ENCODE measurements around the gene MYBPC1. TPM values are rescaled to one million over a fixed set of nuclear protein-coding genes. Genes with fewer than 3 reads are reported as not detected.

The MYBPC1 gene
- total and polyA plus RNA-seq, 2 of the 4 experiments (the other 2 are of a cell fraction) = not detected

DNA sequence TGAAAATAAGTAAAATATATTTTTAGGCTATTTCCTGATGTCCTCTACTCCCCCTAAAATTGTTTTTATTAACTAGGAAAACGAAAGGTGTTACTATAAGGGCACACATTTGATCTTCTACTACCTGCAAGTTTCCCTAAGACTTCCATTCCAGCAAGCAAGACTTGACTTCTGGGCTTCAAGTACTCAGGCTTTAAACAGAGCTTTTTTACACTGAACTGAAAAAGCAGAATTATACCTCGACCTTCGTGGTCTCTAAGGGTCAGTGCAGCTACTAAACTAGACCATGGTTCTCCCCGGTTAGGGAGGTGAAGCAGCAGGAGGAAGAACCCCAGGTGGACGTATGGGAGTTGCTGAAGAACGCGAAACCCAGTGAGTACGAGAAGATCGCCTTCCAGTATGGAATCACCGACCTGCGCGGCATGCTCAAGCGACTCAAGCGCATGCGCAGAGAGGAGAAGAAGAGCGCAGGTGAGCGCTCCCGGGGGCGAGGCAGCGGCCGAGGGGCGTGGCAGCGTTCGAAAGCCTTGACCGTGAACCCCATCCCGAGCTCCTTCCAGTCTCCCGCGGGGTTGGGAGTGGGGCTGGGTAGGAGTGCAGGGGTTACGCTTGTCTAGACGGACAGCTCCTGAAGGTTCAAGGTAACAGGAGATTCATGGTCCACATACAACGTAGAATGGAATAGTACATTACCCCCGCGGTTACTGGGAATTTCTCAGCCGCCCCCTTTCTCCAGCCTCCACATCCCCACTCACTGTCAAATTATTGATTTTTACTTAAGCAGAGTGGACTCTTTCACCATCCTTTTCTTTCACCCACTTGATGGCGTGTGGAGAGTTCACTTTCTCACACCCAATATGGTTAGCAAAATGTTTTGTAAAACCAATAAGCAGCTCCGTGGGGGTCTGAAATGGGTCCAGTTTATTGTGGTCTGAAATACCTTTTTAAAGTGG lies 47.6 kb downstream of the MYBPC1 start:
- Histone ChIP-seq H3K9me1 (ENCODE audit: insufficient read depth, low read length) (no peaks in the 10 kb centered on the region), H3K9ac (ENCODE audit: low read depth, low read length) (no peak overlapping the region), H4K8ac (ENCODE audit: low read depth in 2 of 2, low read length in 2 of 2) (no peak overlapping the region), H3K36me3 (ENCODE audit: control insufficient read depth, insufficient read depth, low read length) (no peaks in the 10 kb centered on the region), H2AK5ac (ENCODE audit: low read depth, low read length) (no peak overlapping the region), H3K18ac (ENCODE audit: low read depth, low read length) (no peak overlapping the region), H3K4me1 (ENCODE audit: control insufficient read depth, insufficient read depth, low read length) (no peaks in the 10 kb centered on the region), H3K4ac (ENCODE audit: low read depth, low read length) (no peak overlapping the region), H3K27me3 (ENCODE audit: control insufficient read depth, insufficient read depth, low read length) (peaks cover 3% of the 10 kb centered on the region; the same call in 1 of the 2 replicates), H3K9me3 (ENCODE audit: control insufficient read depth, insufficient read depth, low read length) (no peaks in the 10 kb centered on the region), H2AK9ac (replicated peaks; ENCODE audit: low read depth, low read length, poor library complexity) (no peak overlapping the region), H2BK5ac (ENCODE audit: low read depth, low read length, poor library complexity, severe bottlenecking) (no peak overlapping the region), H3K23ac (ENCODE audit: low read depth, low read length) (no peak overlapping the region), H2BK20ac (ENCODE audit: low read depth, low read length) (no peak overlapping the region), H3K14ac (replicated peaks; ENCODE audit: low read depth, low read length) (no peak overlapping the region), H4K5ac (ENCODE audit: low read depth, low read length) (no peak overlapping the region), H2BK15ac (ENCODE audit: low read depth, low read length) (no peak overlapping the region), H3K4me2 (ENCODE audit: low read depth, low read length) (peak overlapping the region; percentile 81), H3K56ac (ENCODE audit: extremely low read depth, insufficient read depth, low read length) (no peak overlapping the region), H2BK120ac (ENCODE audit: low read depth, low read length) (no peak overlapping the region), H4K91ac (ENCODE audit: insufficient read depth, low read depth, low read length) (no peak overlapping the region), H2AFZ (replicated peaks; ENCODE audit: low read length, poor library complexity) (peak overlapping the region; percentile 78), H3K79me1 (ENCODE audit: low read depth in 1 of 2, low read length in 2 of 2) (no peaks in the 10 kb centered on the region), H3K27ac (ENCODE audit: insufficient read depth, low read length) (no peak overlapping the region), H3K4me3 (ENCODE audit: insufficient read depth, low read depth, low read length) (no peak overlapping the region), H4K20me1 (ENCODE audit: insufficient read depth, low read length) (no peaks in the 10 kb centered on the region)
- POLR2A ChIA-PET (ENCODE audit: unreplicated experiment) = no interaction called here
- WGBS, 2 experiments (ENCODE audit: extremely low coverage in 2 of 2, insufficient read length in 1 of 2) = no CpG with 5 or more reads among the region's 36 CpGs
- in situ Hi-C loops (cut with MboI; ENCODE audit: low sequenced_read_pairs) = no loop called here
- DNase-seq = no peak
- dilution Hi-C loops (cut with HindIII; ENCODE audit: low sequenced_read_pairs, unreplicated experiment) = no loop called here
- intact Hi-C loops (cut with micrococcal nuclease) = no loop called here
- CTCF ChIA-PET = no interaction called here
- no TSS peak for BruUV-seq (replicated peaks)
- no peak for TF ChIP-seq MAFK (IDR thresholded peaks at IDR 0.05; ENCODE audit: low read depth, low read length)
- TF ChIP-seq, protein P1, sequence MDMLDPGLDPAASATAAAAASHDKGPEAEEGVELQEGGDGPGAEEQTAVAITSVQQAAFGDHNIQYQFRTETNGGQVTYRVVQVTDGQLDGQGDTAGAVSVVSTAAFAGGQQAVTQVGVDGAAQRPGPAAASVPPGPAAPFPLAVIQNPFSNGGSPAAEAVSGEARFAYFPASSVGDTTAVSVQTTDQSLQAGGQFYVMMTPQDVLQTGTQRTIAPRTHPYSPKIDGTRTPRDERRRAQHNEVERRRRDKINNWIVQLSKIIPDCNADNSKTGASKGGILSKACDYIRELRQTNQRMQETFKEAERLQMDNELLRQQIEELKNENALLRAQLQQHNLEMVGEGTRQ (IDR thresholded peaks at IDR 0.05; ENCODE audit: low read depth, low read length) = no peak
- TF ChIP-seq, protein P2, sequence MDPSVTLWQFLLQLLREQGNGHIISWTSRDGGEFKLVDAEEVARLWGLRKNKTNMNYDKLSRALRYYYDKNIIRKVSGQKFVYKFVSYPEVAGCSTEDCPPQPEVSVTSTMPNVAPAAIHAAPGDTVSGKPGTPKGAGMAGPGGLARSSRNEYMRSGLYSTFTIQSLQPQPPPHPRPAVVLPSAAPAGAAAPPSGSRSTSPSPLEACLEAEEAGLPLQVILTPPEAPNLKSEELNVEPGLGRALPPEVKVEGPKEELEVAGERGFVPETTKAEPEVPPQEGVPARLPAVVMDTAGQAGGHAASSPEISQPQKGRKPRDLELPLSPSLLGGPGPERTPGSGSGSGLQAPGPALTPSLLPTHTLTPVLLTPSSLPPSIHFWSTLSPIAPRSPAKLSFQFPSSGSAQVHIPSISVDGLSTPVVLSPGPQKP (IDR thresholded peaks at IDR 0.05; ENCODE audit: borderline replicate concordance, low read depth, low read length) = no peak
- TF ChIP-seq FOS (IDR thresholded peaks at IDR 0.05; ENCODE audit: low read depth, low read length) = no peak
- TF ChIP-seq, protein P3, sequence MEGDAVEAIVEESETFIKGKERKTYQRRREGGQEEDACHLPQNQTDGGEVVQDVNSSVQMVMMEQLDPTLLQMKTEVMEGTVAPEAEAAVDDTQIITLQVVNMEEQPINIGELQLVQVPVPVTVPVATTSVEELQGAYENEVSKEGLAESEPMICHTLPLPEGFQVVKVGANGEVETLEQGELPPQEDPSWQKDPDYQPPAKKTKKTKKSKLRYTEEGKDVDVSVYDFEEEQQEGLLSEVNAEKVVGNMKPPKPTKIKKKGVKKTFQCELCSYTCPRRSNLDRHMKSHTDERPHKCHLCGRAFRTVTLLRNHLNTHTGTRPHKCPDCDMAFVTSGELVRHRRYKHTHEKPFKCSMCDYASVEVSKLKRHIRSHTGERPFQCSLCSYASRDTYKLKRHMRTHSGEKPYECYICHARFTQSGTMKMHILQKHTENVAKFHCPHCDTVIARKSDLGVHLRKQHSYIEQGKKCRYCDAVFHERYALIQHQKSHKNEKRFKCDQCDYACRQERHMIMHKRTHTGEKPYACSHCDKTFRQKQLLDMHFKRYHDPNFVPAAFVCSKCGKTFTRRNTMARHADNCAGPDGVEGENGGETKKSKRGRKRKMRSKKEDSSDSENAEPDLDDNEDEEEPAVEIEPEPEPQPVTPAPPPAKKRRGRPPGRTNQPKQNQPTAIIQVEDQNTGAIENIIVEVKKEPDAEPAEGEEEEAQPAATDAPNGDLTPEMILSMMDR (conservative IDR thresholded peaks at IDR 0.05; ENCODE audit: low read depth, low read length) = no peak
- no peak for TF ChIP-seq BHLHE40 (IDR thresholded peaks at IDR 0.05; ENCODE audit: low read depth, low read length)
- no peak for TF ChIP-seq SMC3 (IDR thresholded peaks at IDR 0.05; ENCODE audit: low read depth, low read length)
- ATAC-seq (ENCODE audit: low read depth) = no peak

Measured in IMR-90 (cell line).